HG02852 (cell line): ENCODE data around the gene PREX1.

Experiments used
- ATAC-seq: cut with Tn5 transposase; IDR thresholded peaks from one replicate; pipeline ENCODE4 v1.9.1; 2021; ENCODE audit warnings: mild to moderate bottlenecking, moderate library complexity; ENCODE audit not compliant: unreplicated experiment

PREX1 gene

DNA sequence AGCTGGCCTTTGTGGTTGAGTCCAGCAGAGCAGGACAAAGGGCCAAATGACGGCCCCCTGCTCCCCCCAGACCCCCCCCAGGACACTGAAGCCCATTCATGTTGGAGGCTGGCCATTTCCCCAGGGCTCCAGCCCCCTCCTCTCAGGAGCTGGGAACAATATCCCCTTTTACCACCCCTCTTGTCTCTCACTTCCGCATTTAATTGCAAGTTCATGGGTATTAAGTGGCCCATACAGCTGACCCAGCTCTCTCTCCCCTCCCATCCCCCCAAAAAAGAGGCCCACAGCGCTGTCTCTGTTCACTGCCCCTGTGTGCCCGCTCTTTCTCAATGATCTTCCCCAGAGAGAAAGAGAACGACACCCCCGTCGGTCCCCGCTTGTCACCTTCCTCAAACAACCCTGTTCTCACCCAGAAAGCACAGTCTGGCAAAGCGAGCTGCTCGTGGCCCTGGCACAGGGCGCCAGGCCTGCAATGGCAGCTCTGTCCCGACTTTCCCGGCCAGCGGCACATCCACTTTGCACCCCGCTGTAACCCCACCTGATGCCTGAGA is 30.4 kb downstream of the PREX1 start:
- no peak for ATAC-seq

DNA sequence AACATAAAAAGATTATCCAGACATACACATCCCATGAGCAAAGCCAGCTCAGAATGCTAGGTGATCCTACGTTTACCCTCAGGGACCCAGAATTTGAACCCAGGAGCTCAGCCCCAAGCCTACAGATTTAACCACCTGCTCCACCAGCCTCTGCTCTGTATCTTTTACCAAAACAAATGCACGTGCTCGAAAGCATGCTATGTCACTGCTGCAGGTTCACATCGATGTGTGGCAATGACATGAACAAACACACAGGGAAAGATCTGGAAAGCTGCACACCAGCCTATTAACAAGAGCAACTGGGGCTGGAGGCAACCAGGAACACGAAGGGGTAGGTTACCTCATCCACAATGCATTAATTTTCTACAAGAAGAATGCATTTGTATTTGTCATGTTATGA is 32.1 kb downstream of the PREX1 start:
- no peak for ATAC-seq

DNA sequence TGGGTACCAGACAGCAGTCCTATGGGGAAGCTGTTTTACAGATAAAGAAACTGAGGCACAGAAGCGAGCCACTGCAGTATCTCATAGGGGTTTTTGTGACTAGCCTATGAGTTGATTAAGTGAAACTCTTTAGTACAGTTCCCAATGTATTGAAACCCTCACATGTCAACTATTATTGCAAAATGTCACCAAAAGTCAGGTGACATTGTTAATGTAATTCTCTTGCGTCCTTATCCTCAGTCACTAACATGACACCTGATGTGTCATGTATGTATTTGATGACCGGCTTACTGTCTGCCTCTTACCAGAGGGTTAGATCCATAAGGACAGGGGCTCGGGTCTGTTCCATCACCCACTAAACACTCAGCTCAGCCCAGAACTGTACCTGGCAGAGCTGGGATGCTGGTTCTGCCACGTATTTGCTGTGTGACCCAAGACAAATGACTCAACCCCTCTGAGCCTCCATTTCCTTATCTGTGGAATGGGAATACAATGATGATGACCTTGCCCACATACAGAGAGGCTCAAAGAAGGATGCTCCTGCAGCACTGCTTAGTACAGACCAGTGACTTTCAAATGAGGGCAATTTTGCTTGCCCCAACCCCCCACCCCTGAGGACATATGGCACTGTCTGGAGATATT is 32.9 kb downstream of the PREX1 start:
- no peak for ATAC-seq

DNA sequence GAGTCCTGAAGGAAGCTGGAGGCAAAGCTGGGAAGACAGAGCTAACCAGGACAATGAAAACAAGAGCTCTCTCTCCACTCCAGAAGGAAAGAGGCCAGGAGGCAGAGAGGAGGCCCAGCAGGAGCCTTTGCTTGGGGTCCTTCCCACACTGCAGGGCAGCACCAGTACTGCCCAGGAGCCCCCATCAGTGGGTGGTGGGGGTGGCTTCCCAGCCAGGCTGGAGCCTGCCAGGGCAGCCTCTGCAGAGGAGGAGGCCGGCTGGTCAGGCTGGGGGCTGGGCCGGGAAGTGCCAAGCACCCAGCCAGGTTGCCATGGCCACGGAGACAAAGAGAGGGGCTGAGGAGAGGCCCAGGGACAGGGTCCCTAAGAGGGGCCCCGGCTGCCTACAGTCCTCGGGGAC is 33.4 kb downstream of the PREX1 start:
- no peak for ATAC-seq

- ATAC-seq: no peak
These were observed 34.0 kb downstream of the PREX1 start for GRCh38 chr20:48793776-48794175.

DNA sequence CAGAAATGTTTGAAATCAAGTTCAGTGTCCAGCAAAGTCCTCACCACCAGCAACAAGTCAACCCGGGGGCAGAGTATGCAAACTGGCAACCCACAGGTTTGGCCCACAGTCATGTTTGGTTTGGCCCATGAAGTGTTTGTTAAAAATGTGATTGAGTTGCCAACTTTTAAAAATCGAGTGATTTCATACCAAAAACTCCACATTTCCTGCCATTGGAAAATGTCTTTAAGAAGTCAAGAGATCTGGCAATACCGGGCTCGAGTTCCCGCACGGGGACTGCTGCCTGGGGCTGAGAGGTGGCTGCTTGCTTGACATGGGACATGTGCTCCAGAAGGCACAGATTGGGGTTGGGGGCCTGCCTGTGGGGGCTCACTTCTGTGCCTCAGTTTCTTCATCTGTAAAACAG is 36.1 kb downstream of the PREX1 start:
- no peak for ATAC-seq

DNA sequence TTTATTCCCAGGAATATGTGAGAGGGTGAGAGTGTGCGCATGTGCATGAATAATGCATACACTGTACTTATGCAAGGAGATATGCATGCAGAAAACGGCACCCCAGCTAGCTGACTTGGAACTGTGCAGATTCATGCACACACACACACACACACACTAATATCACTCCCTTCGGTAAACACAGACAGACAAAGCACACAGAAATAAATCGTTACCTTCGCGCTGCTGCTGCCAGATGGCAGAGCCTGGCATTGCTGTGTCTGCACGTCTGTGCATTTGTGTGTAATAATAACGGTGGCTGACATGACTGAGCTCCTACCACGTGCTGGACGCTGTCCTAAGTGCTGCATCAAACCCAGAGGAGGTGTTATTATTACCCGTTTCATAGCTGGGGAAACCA is 36.8 kb downstream of the PREX1 start:
- ATAC-seq: no peak

DNA sequence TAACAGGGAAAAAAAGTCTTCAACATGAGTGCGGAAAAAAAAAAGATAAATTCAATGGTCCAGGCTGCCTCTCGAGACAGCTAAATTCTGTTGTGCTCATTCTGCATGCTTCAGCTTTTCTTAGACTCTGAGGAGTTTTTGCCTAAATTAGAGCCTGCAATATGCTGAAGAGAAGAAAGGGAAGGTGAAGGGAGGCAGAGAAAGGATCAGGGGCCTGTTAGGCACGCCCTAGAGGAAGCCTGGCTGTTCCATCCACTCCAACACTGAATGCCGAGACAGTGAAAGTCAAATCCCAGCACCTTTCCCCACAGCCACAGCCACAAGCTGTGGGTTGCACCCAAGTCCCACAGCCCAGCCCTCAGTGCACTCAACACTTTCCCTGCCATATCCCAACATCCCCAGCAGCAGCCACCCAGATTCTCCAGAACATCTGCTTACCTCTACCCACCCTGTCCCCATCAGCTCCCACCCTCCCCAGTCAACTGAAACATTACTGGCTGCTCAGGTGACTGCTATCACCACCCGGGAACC is 37.3 kb downstream of the PREX1 start:
- ATAC-seq: no peak

- no peak for ATAC-seq
These were observed 37.9 kb downstream of the PREX1 start for GRCh38 chr20:48789781-48790472.

- ATAC-seq: no peak
These were observed 38.6 kb downstream of the PREX1 start for GRCh38 chr20:48789185-48789668.

GRCh38 chr20:48788486-48789072 is 39.2 kb downstream of the PREX1 start:
- ATAC-seq: peak; percentile 51

DNA sequence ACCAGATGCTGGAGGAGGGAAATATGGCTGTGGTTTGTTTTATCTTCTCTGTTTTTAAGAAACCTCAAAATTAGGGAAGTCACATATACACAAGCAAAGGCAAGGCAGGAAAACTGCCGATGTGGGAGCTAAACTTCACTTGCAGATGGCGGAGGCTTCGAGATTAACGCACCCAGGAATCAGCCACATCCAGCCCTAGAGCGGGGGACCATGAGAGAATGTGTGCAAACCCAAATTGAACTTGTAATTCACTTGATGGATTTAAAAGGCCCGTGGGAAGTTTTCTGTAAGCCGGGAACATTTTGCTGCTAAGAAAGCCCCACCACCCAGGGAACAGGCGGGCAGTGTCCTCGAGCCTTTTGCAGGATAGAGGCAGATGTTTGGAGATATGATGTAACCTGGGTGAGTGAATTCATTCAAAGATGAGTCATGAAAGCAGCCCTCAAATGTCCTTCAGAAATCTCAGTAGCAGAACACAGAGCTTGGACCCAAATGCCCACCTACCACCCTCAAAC is 39.9 kb downstream of the PREX1 start:
- ATAC-seq: no peak

GRCh38 chr20:48786951-48787705 is 40.7 kb downstream of the PREX1 start:
- no peak for ATAC-seq

DNA sequence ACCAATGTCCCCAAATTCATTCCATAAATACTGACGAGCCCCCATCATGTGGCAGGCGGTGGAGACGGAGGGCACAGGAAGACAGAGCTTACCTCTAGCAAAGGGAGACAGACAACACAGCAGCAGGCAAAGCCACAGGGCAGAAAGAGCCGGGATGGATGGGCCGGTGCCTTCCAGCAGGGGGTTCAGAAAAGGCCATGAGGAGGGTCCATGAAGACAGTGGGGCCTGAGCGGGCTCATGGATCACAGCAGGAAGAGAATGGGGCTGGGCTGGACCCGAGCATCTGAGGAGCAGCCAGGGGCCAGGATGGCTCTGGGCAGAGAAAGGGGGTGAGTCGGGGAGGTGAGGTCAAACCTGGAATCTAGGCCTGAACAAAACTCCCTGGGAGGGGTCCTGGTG is 42.0 kb downstream of the PREX1 start:
- ATAC-seq: no peak

DNA sequence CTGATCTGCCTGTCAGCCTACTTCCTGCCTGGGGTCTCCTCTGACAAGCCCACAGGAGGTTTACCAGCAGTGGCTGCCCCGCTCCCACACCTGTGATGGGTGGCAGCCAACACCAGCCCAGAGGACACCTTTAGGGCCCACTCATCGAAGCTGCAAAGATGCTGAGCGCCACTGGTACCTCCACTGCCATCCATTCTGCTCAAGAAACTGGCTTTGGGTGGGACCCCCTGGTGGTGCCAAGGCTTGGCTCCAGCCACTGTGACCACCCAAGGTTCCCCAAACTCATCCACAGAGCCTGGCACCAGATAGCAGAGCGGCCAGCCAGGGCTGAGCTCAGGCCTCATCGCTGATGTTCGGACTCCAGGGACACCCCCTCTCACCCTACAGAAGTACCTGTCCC is 42.5 kb downstream of the PREX1 start:
- ATAC-seq: no peak

GRCh38 chr20:48784273-48784641 is 43.5 kb downstream of the PREX1 start:
- ATAC-seq: no peak

DNA sequence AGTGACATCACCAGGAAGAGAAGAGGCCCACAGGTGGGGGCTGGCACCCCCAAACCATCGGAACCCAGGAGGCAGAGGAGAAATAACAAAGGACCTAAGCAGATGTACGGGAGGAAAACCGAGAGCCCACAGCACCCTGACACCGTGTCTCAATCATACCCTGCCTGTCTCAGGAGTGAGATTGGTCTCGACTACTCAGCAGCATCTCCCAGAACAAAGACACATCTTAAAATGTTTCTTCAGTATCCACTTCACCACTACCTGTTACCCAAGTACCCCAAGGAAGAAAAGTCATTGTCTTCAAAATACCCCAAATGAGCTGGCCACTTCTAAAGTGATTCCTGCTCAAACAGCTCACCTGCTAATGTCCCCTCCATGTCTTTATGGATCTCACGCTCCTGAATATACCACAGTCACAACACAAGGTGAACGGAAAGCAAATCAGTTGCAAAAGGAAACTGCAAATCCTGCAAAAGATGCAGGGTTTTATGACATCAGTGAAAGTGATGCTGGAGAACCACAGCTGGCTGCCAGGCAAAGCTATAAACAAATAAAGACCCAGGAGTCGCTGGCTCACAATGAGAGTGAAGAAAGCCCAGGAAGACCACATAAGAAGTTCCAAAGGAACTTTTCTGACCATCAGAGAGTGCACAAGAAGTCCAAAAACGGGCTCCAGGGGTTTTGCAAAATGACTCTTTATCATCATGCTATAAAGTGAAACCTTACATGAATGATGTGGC is 44.1 kb downstream of the PREX1 start:
- no peak for ATAC-seq

DNA sequence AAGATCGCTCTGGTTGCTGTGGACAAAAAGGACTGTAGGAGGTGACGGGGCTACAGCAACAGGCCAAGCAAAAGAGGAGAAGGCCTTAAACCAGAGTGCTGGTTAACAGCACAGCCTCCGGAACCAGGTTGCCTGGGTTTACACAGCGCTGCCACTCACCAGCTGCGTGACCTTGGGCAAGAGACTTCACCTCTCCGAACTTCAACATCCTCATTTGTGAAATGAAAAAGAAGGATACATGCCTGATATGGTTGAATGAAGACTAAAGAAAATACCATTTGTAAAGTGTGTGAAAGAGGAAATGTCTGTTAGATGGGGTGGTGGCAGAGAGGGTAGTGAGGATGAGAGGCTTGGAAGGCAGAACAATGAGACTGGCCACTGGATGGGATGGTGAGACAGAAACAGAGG is 44.9 kb downstream of the PREX1 start:
- ATAC-seq: no peak

DNA sequence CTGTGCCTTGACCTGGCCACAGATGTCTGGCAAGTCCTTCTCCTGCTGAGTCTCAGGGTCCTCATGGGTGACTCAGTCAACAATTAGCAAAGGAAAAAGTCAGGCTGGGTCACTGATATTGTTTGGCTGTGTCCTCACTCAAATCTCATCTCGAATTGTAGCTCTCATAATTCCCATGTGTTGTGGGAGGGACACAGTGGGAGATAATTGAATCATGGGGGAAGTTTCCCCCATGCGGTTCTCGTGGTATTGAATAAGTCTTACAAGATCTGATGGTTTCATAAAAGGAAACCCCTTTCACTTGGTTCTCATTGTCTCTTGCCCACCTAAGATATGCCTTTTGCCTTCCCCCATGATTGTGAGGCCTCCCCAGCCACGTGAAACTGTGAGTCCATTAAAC is 45.7 kb downstream of the PREX1 start:
- no peak for ATAC-seq

GRCh38 chr20:48781634-48782033 is 46.2 kb downstream of the PREX1 start:
- ATAC-seq: no peak
